Liver (tissue), 9 donors: ENCODE measurements around the gene CNNM2. TPM values are rescaled to one million over a fixed set of nuclear protein-coding genes. Genes with fewer than 3 reads are reported as not detected.

ENCODE experiments used
- DNase-seq: peaks from one replicate; pipeline ENCODE4 v3.0.0-alpha.2; 2017; ENCODE audit warnings: low spot score
- H3K27ac ChIP-seq, 2 donors: one replicate each; pipeline ENCODE4 v1.7.0; 2013; ENCODE audit warnings: inconsistent platforms in 2 of 2, low read length in 2 of 2, control low read depth in 1 of 2, low read depth in 1 of 2, mild to moderate bottlenecking in 1 of 2
- H3K27me3 ChIP-seq, 4 donors: one replicate each; pipeline versions ENCODE4 v1.6.1 to v1.7.0; 2013; ENCODE audit warnings: low read length in 3 of 4, inconsistent platforms in 1 of 4, mild to moderate bottlenecking in 1 of 4, moderate library complexity in 1 of 4; ENCODE audit not compliant: control insufficient read depth in 4 of 4, insufficient read depth in 4 of 4
- H3K36me3 ChIP-seq, 4 donors: one replicate each; pipeline versions ENCODE4 v1.6.1 to v1.7.0; 2013; ENCODE audit warnings: low read length in 3 of 4, mild to moderate bottlenecking in 3 of 4, low read depth in 1 of 4, moderate library complexity in 1 of 4; ENCODE audit not compliant: control insufficient read depth in 4 of 4, insufficient read depth in 3 of 4
- H3K4me1 ChIP-seq, 4 donors: one replicate each; pipeline versions ENCODE4 v1.6.1 to v1.7.0; 2013; ENCODE audit warnings: low read length in 3 of 4, mild to moderate bottlenecking in 3 of 4, moderate library complexity in 1 of 4; ENCODE audit not compliant: control insufficient read depth in 4 of 4, insufficient read depth in 4 of 4
- H3K4me3 ChIP-seq, 3 donors: one replicate each; pipeline versions ENCODE4 v1.6.1 to v1.7.0; 2013; ENCODE audit warnings: low read length in 3 of 3, control low read depth in 1 of 3, low read depth in 1 of 3, mild to moderate bottlenecking in 1 of 3
- H3K9ac ChIP-seq, 2 donors: one replicate each; pipeline ENCODE4 v1.7.0; 2013; ENCODE audit warnings: low read length in 2 of 2, mild to moderate bottlenecking in 2 of 2, moderate library complexity in 2 of 2, control low read depth in 1 of 2, low read depth in 1 of 2
- H3K9me3 ChIP-seq, 4 donors: one replicate each; pipeline versions ENCODE4 v1.6.1 to v1.7.0; 2013; ENCODE audit warnings: low read length in 3 of 4; ENCODE audit not compliant: control insufficient read depth in 4 of 4
- ATF3 ChIP-seq: IDR thresholded peaks from 2 replicates; pipeline ENCODE4 v1.6.1; 2016; ENCODE audit warnings: antibody characterized with exemption
- CTCF ChIP-seq: fragments of 150-350 bp; IDR thresholded peaks from 2 replicates; pipeline ENCODE4 v1.5.1; 2017; ENCODE audit warnings: improper control_type of control experiment, low read depth, low read length; ENCODE audit not compliant: missing input control
- EGR1 ChIP-seq, 2 donors: IDR thresholded peaks; 2 replicates each; pipeline ENCODE4 v1.6.1; 2016 to 2018; ENCODE audit warnings: antibody characterized with exemption in 2 of 2, low read depth in 2 of 2
- GABPA ChIP-seq, 2 donors: IDR thresholded peaks in 1 of 2; conservative IDR thresholded peaks in 1 of 2; 2 replicates each; pipeline ENCODE4 v1.6.1; 2016; ENCODE audit warnings: antibody characterized with exemption in 2 of 2, mild to moderate bottlenecking in 1 of 2, moderate library complexity in 1 of 2
- HNF4A ChIP-seq, 2 donors: conservative IDR thresholded peaks; 2 replicates each; pipeline ENCODE4 v1.6.1; 2016; ENCODE audit warnings: antibody characterized with exemption in 2 of 2, mild to moderate bottlenecking in 2 of 2
- HNF4G ChIP-seq: IDR thresholded peaks from 2 replicates; pipeline ENCODE4 v1.6.1; 2016; ENCODE audit warnings: antibody characterized with exemption
- JUND ChIP-seq, 2 donors: IDR thresholded peaks; 2 replicates each; pipeline ENCODE4 v1.6.1; 2016; ENCODE audit warnings: antibody characterized with exemption in 2 of 2
- MAX ChIP-seq: IDR thresholded peaks from 2 replicates; pipeline ENCODE4 v1.6.1; 2016; ENCODE audit warnings: antibody characterized with exemption
- NR2F2 ChIP-seq: IDR thresholded peaks from 2 replicates; pipeline ENCODE4 v1.6.1; 2016; ENCODE audit warnings: antibody characterized with exemption
- RAD21 ChIP-seq, 2 donors: IDR thresholded peaks; 2 replicates each; pipeline ENCODE4 v1.6.1; 2016; ENCODE audit warnings: antibody characterized with exemption in 2 of 2, mild to moderate bottlenecking in 2 of 2
- RXRA ChIP-seq, 2 donors: IDR thresholded peaks; 2 replicates each; pipeline ENCODE4 v1.6.1; 2017 to 2018; ENCODE audit warnings: antibody characterized with exemption in 2 of 2, mild to moderate bottlenecking in 1 of 2
- SP1 ChIP-seq: IDR thresholded peaks from 2 replicates; pipeline ENCODE4 v1.6.1; 2018; ENCODE audit warnings: antibody characterized with exemption, mild to moderate bottlenecking
- TAF1 ChIP-seq: conservative IDR thresholded peaks from 2 replicates; pipeline ENCODE4 v1.6.1; 2016; ENCODE audit warnings: antibody characterized with exemption, mild to moderate bottlenecking
- YY1 ChIP-seq: IDR thresholded peaks from 2 replicates; pipeline ENCODE4 v1.6.1; 2016; ENCODE audit warnings: antibody characterized with exemption, mild to moderate bottlenecking
- ZBTB33 ChIP-seq: IDR thresholded peaks from 2 replicates; pipeline ENCODE4 v1.6.1; 2016; ENCODE audit warnings: antibody characterized with exemption
- WGBS: extraction: QIAGEN DNeasy Blood & Tissue Kit; methylation state at CpG from one replicate; pipeline ENCODE4 v1.1.7; 2013; 5-methylcytosine and 5-hydroxymethylcytosine counted together
- polyA plus RNA-seq, 2 donors: library from polyadenylated mRNA; stranded (reverse) in 1 of 2; unstranded in 1 of 2; fragments of 200-250 nt in 1 of 2; fragments of >200 nt in 1 of 2; fragmentation: Nextera tagmentation in 1 of 2; extraction: Ambion mirVana in 1 of 2; gene quantifications; one replicate each; pipeline versions ENCODE4 v1.2.1 to v1.2.3, GENCODE V29; 2013 to 2015
- total RNA-seq, 2 donors: library from RNA; depleted of rRNA; stranded (reverse); fragments of >200 nt; gene quantifications; one replicate each; pipeline ENCODE4 v1.2.3, GENCODE V29; 2014
- donor health status: healthy.
- donor health status: healthy.
- donor health status: healthy.
- donor health status: healthy.
- donor health status: healthy.

The CNNM2 gene
- total and polyA plus RNA-seq, 4 donors, result 2.0 to 10.8 (median 6.9) TPM

GRCh38 chr10:103083266-103083976 lies 165.3 kb downstream of the CNNM2 start:
- Histone ChIP-seq H3K4me1 (no peaks in the 10 kb centered on the region), H3K9me3 (no peaks in the 10 kb centered on the region), H3K27ac (no peak overlapping the region), H3K9ac (no peak overlapping the region), H3K4me3 (no peak overlapping the region), H3K27me3 (no peaks in the 10 kb centered on the region), H3K36me3 (peaks cover 0 to 21% (median 15%) of the 10 kb centered on the region in 4 donors)
- DNase-seq, result no peak
- 94% methylated on average over 7 of the region's 7 CpGs for WGBS
- TF ChIP-seq RAD21 (IDR thresholded peaks at IDR 0.05) (no peak), YY1 (no peak), TAF1 (no peak)

- 96% methylated on average over 5 of the region's 5 CpGs for WGBS
- TF ChIP-seq JUND (IDR thresholded peaks at IDR 0.05) (no peak), YY1 (no peak)
- H3K36me3 ChIP-seq, result peaks cover 0 to 26% (median 18%) of the 10 kb centered on the region in 4 donors
- H3K9ac ChIP-seq, result no peak overlapping the region
- no peaks in the 10 kb centered on the region for H3K4me1 ChIP-seq
- H3K9me3 ChIP-seq, result no peaks in the 10 kb centered on the region
- no peak overlapping the region for H3K27ac ChIP-seq
- no peaks in the 10 kb centered on the region for H3K27me3 ChIP-seq
- DNase-seq, result no peak
- H3K4me3 ChIP-seq, result no peak overlapping the region
Observed at GRCh38 chr10:103083977-103084320, 165.9 kb downstream of the CNNM2 start.

GRCh38 chr10:103086261-103086660 lies 168.2 kb downstream of the CNNM2 start:
- Histone ChIP-seq H3K27me3 (no peaks in the 10 kb centered on the region), H3K9me3 (no peaks in the 10 kb centered on the region), H3K4me3 (no peak overlapping the region), H3K9ac (no peak overlapping the region), H3K27ac (no peak overlapping the region), H3K4me1 (no peaks in the 10 kb centered on the region), H3K36me3 (peaks cover 7 to 47% (median 39%) of the 10 kb centered on the region in 4 donors)
- WGBS, result 89% methylated on average over 2 of the region's 2 CpGs
- TF ChIP-seq MAX, result no peak
- TF ChIP-seq RAD21 (IDR thresholded peaks at IDR 0.05), result no peak
- TF ChIP-seq ZBTB33, result no peak
- no peak for TF ChIP-seq EGR1 (IDR thresholded peaks at IDR 0.05; ENCODE audit: low read depth in 2 of 2)
- TF ChIP-seq SP1, result no peak
- no peak for TF ChIP-seq HNF4A (conservative IDR thresholded peaks at IDR 0.05)
- no peak for TF ChIP-seq YY1
- TF ChIP-seq RXRA (IDR thresholded peaks at IDR 0.05), result no peak
- no peak for TF ChIP-seq GABPA (IDR thresholded peaks at IDR 0.05 in 1 of 2, conservative IDR thresholded peaks at IDR 0.05 in 1 of 2)
- TF ChIP-seq NR2F2, result no peak
- TF ChIP-seq HNF4G, result no peak
- no peak for TF ChIP-seq CTCF
- TF ChIP-seq JUND (IDR thresholded peaks at IDR 0.05), result no peak
- no peak for TF ChIP-seq ATF3
- no peak for DNase-seq
